ENCODE results near the gene PFDN4.

PFDN4 gene

DNA sequence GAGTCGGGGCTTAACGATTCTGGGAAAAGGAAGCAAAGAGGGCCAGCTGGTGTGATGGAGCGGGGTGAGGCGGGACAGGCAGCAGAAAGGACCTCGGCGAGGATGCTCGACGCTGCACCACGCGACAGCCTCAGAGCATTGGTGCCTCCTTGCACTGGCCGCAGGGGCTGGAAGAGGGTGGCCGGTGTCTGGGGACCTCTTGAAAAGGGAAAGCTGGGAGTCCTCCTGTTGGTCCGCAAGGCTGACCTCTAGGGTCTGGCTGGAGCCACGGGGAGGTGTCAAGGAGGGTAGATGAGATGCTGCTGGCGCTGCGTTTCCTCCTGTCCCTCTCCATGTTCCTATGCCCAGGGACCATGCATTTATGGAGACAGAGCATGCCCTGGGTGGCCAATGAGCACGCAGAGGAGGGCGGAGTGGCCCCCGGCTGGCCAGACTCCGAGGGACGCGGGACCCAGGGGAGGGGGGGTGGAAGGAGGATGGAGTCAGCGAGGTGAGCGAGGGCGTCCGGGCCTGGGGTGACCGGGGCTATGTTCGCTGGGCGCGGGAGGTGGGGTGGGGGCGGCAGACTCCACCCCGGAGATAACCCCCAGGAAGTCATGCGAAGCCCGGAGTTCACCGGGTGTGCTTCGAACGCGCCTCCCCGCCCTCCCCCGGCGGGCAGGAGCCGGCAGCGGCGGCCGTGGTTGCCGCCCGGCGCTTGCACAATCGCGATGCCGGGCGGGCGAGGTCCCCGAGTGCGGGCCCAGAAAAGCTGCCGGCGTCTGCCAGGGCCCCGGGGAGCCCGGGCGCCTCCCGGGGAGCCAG lies 34.0 kb upstream of the PFDN4 start, which contains the start of gene CYP24A1:
CYP24A1 (minus strand) TSS at position 334 of the 804 bp plus-strand sequence. CDS start 407 bp downstream, outside the sequence.
- Histone ChIP-seq H3K9me3 (ENCODE audit: control insufficient read depth in 5 of 5, low read length in 5 of 5) (no peaks in the 10 kb centered on the region), H3K36me3 (ENCODE audit: control insufficient read depth in 5 of 5, insufficient read depth in 5 of 5, low read length in 5 of 5) (no peaks in the 10 kb centered on the region), H3K4me1 (ENCODE audit: control insufficient read depth in 5 of 5, insufficient read depth in 5 of 5, low read length in 5 of 5) (peaks cover 0 to 25% (median 23%) of the 10 kb centered on the region in 5 donors), H3K27me3 (ENCODE audit: control insufficient read depth in 5 of 5, insufficient read depth in 4 of 5, low read length in 5 of 5) (peaks cover 30 to 57% (median 48%) of the 10 kb centered on the region in 5 donors), H3K4me3 (ENCODE audit: low read depth in 1 of 5, low read length in 5 of 5) (peak within 1 kb of the TSS in 1 of 5 donors; percentile 4), H3K27ac (ENCODE audit: low read depth, low read length) (no peak within 1 kb of the TSS), H3K9ac (ENCODE audit: low read length in 5 of 5) (no peak within 1 kb of the TSS)

- H3K36me3 ChIP-seq (ENCODE audit: control insufficient read depth in 5 of 5, insufficient read depth in 5 of 5, low read length in 5 of 5), result no peaks in the 10 kb centered on the region
- H3K27me3 ChIP-seq (ENCODE audit: control insufficient read depth in 5 of 5, insufficient read depth in 4 of 5, low read length in 5 of 5), result peaks cover 30 to 54% (median 43%) of the 10 kb centered on the region in 5 donors
- H3K27ac ChIP-seq (ENCODE audit: low read depth, low read length), result no peak overlapping the region
- H3K9me3 ChIP-seq (ENCODE audit: control insufficient read depth in 5 of 5, low read length in 5 of 5), result no peaks in the 10 kb centered on the region
- H3K4me1 ChIP-seq (ENCODE audit: control insufficient read depth in 5 of 5, insufficient read depth in 5 of 5, low read length in 5 of 5), result peaks cover 0 to 25% (median 23%) of the 10 kb centered on the region in 5 donors
- H3K9ac ChIP-seq (ENCODE audit: low read length in 5 of 5), result no peak overlapping the region
- no peak overlapping the region for H3K4me3 ChIP-seq (ENCODE audit: low read depth in 1 of 5, low read length in 5 of 5)
Measured at GRCh38 chr20:54174457-54175175, 33.3 kb upstream of the PFDN4 start.

DNA sequence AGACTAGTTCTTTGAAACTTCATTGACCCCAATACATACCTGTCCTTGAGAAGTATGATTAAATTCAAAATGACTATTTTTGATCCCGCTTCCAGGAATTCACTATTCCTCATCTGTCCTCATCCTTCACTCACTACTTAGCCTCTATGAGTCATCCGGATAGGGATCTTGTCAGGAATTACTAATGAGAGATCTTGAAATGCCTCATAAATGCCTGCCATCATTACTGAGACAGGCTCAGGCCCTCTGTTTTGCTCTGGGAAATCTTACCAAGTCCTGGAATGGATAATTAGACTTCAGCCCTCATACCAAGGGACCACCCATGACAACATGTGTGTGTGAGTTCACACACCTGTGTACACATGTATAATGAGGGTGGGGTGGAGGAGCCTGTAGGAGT lies 31.3 kb upstream of the PFDN4 start:
- H3K36me3 ChIP-seq (ENCODE audit: control insufficient read depth in 5 of 5, insufficient read depth in 5 of 5, low read length in 5 of 5), result no peaks in the 10 kb centered on the region
- peaks cover 0 to 25% (median 23%) of the 10 kb centered on the region in 5 donors for H3K4me1 ChIP-seq (ENCODE audit: control insufficient read depth in 5 of 5, insufficient read depth in 5 of 5, low read length in 5 of 5)
- no peaks in the 10 kb centered on the region for H3K9me3 ChIP-seq (ENCODE audit: control insufficient read depth in 5 of 5, low read length in 5 of 5)
- H3K9ac ChIP-seq (ENCODE audit: low read length in 5 of 5), result no peak overlapping the region
- no peak overlapping the region for H3K4me3 ChIP-seq (ENCODE audit: low read depth in 1 of 5, low read length in 5 of 5)
- no peak overlapping the region for H3K27ac ChIP-seq (ENCODE audit: low read depth, low read length)
- peaks cover 25 to 46% (median 35%) of the 10 kb centered on the region in 5 donors for H3K27me3 ChIP-seq (ENCODE audit: control insufficient read depth in 5 of 5, insufficient read depth in 4 of 5, low read length in 5 of 5)

DNA sequence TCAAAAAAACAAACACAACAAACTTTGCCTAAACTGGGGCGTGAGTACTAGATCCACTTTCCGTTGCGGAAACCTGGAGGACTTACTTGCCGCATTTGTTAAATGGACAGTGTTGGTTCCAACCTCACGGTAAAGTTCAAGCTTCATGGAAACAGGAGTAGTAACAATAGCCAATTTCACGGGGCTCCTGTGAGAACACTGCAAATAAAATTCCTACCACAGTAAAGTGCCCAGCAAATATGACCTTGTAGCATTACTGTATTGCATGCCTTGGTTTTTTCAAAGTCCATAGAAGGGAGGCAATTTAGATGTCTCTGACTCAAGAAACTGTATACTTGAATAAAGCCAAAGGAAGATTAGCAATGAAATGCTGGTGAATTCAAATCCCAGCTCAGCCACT lies 30.5 kb upstream of the PFDN4 start:
- Histone ChIP-seq H3K27ac (ENCODE audit: low read depth, low read length) (no peak overlapping the region), H3K4me3 (ENCODE audit: low read depth in 1 of 5, low read length in 5 of 5) (no peak overlapping the region), H3K4me1 (ENCODE audit: control insufficient read depth in 5 of 5, insufficient read depth in 5 of 5, low read length in 5 of 5) (peaks cover 0 to 25% (median 23%) of the 10 kb centered on the region in 5 donors), H3K9ac (ENCODE audit: low read length in 5 of 5) (no peak overlapping the region), H3K27me3 (ENCODE audit: control insufficient read depth in 5 of 5, insufficient read depth in 4 of 5, low read length in 5 of 5) (peaks cover 19 to 43% (median 31%) of the 10 kb centered on the region in 5 donors), H3K36me3 (ENCODE audit: control insufficient read depth in 5 of 5, insufficient read depth in 5 of 5, low read length in 5 of 5) (no peaks in the 10 kb centered on the region), H3K9me3 (ENCODE audit: control insufficient read depth in 5 of 5, low read length in 5 of 5) (no peaks in the 10 kb centered on the region)

GRCh38 chr20:54178256-54178655 lies 29.6 kb upstream of the PFDN4 start:
- H3K9ac ChIP-seq (ENCODE audit: low read length in 5 of 5), result no peak overlapping the region
- H3K27ac ChIP-seq (ENCODE audit: low read depth, low read length), result no peak overlapping the region
- H3K36me3 ChIP-seq (ENCODE audit: control insufficient read depth in 5 of 5, insufficient read depth in 5 of 5, low read length in 5 of 5), result no peaks in the 10 kb centered on the region
- H3K9me3 ChIP-seq (ENCODE audit: control insufficient read depth in 5 of 5, low read length in 5 of 5), result no peaks in the 10 kb centered on the region
- peaks cover 14 to 35% (median 22%) of the 10 kb centered on the region in 5 donors for H3K27me3 ChIP-seq (ENCODE audit: control insufficient read depth in 5 of 5, insufficient read depth in 4 of 5, low read length in 5 of 5)
- peaks cover 0 to 18% (median 15%) of the 10 kb centered on the region in 5 donors for H3K4me1 ChIP-seq (ENCODE audit: control insufficient read depth in 5 of 5, insufficient read depth in 5 of 5, low read length in 5 of 5)
- H3K4me3 ChIP-seq (ENCODE audit: low read depth in 1 of 5, low read length in 5 of 5), result no peak overlapping the region

- Histone ChIP-seq H3K27me3 (ENCODE audit: control insufficient read depth in 5 of 5, insufficient read depth in 4 of 5, low read length in 5 of 5) (peaks cover 1 to 24% (median 12%) of the 10 kb centered on the region in 5 donors), H3K9me3 (ENCODE audit: control insufficient read depth in 5 of 5, low read length in 5 of 5) (no peaks in the 10 kb centered on the region), H3K27ac (ENCODE audit: low read depth, low read length) (no peak overlapping the region), H3K4me3 (ENCODE audit: low read depth in 1 of 5, low read length in 5 of 5) (no peak overlapping the region), H3K4me1 (ENCODE audit: control insufficient read depth in 5 of 5, insufficient read depth in 5 of 5, low read length in 5 of 5) (peaks cover 0 to 3% (median 1%) of the 10 kb centered on the region in 5 donors), H3K36me3 (ENCODE audit: control insufficient read depth in 5 of 5, insufficient read depth in 5 of 5, low read length in 5 of 5) (no peaks in the 10 kb centered on the region), H3K9ac (ENCODE audit: low read length in 5 of 5) (no peak overlapping the region)
Measured at GRCh38 chr20:54179946-54180345, 27.9 kb upstream of the PFDN4 start.

DNA sequence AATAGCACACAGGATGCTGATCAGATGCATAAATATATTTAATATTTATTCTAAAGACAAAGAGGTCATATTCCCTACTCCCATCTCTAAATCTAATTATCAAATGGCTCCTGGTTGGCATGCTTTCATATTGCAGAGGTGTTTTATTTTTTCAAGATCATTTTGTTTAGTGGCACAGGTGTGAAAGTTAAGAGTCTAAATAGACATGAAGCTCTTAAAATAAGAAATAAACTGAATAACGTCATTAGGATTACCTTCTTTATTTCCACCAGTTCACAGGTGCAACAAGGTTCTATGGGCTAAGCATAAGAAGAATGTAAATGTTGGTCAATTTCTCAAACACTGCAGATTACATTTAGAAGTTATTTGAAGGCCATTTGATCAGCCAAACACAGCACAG lies 27.0 kb upstream of the PFDN4 start:
- H3K9ac ChIP-seq (ENCODE audit: low read length in 5 of 5), result no peak overlapping the region
- H3K4me3 ChIP-seq (ENCODE audit: low read depth in 1 of 5, low read length in 5 of 5), result no peak overlapping the region
- no peak overlapping the region for H3K27ac ChIP-seq (ENCODE audit: low read depth, low read length)
- peaks cover 0 to 2% (median 0%) of the 10 kb centered on the region in 5 donors for H3K4me1 ChIP-seq (ENCODE audit: control insufficient read depth in 5 of 5, insufficient read depth in 5 of 5, low read length in 5 of 5)
- peaks cover under 1 to 25% (median 17%) of the 10 kb centered on the region in 5 donors for H3K27me3 ChIP-seq (ENCODE audit: control insufficient read depth in 5 of 5, insufficient read depth in 4 of 5, low read length in 5 of 5)
- H3K9me3 ChIP-seq (ENCODE audit: control insufficient read depth in 5 of 5, low read length in 5 of 5), result no peaks in the 10 kb centered on the region
- H3K36me3 ChIP-seq (ENCODE audit: control insufficient read depth in 5 of 5, insufficient read depth in 5 of 5, low read length in 5 of 5), result no peaks in the 10 kb centered on the region

GRCh38 chr20:54184071-54184470 lies 23.8 kb upstream of the PFDN4 start:
- Histone ChIP-seq H3K36me3 (ENCODE audit: control insufficient read depth in 5 of 5, insufficient read depth in 5 of 5, low read length in 5 of 5) (no peaks in the 10 kb centered on the region), H3K4me1 (ENCODE audit: control insufficient read depth in 5 of 5, insufficient read depth in 5 of 5, low read length in 5 of 5) (no peaks in the 10 kb centered on the region), H3K27me3 (ENCODE audit: control insufficient read depth in 5 of 5, insufficient read depth in 4 of 5, low read length in 5 of 5) (peaks cover 8 to 28% (median 20%) of the 10 kb centered on the region in 5 donors), H3K9ac (ENCODE audit: low read length in 5 of 5) (no peak overlapping the region), H3K4me3 (ENCODE audit: low read depth in 1 of 5, low read length in 5 of 5) (no peak overlapping the region), H3K27ac (ENCODE audit: low read depth, low read length) (no peak overlapping the region), H3K9me3 (ENCODE audit: control insufficient read depth in 5 of 5, low read length in 5 of 5) (no peaks in the 10 kb centered on the region)

DNA sequence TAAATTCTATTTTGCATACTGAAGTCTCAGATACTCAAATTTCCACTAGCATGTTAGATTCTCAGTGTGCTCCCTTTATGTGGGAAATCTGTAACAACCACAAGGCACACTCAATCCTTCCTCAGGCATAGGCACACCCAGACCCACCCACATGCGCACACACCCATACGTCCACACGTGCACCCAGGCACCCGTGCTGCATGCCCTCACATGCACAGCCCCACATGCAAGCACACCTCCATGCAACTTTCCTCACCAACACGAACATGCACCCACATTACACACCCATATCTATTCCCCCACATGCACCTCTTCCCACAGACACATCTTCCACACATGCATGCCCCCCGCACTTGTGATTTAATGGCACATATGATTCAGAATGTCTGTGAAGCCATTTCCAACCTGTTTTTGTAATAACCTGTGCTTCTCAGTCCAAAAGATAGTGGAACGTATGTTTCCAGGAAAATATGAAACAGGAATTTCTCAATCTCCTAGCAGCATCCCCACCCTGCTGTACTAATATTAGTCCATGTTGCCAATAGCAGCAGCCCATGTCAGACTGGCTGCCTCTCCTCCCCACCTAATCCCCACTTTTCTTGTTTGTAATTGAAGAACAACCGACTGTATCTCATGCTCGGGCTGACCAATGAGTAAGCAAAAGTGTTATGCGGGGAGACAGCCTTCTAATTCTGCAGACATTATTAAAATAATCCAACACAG lies 22.8 kb upstream of the PFDN4 start:
- Histone ChIP-seq H3K9ac (ENCODE audit: low read length in 5 of 5) (no peak overlapping the region), H3K4me3 (ENCODE audit: low read depth in 1 of 5, low read length in 5 of 5) (no peak overlapping the region), H3K36me3 (ENCODE audit: control insufficient read depth in 5 of 5, insufficient read depth in 5 of 5, low read length in 5 of 5) (no peaks in the 10 kb centered on the region), H3K27ac (ENCODE audit: low read depth, low read length) (no peak overlapping the region), H3K27me3 (ENCODE audit: control insufficient read depth in 5 of 5, insufficient read depth in 4 of 5, low read length in 5 of 5) (peaks cover 8 to 28% (median 20%) of the 10 kb centered on the region in 5 donors), H3K9me3 (ENCODE audit: control insufficient read depth in 5 of 5, low read length in 5 of 5) (no peaks in the 10 kb centered on the region), H3K4me1 (ENCODE audit: control insufficient read depth in 5 of 5, insufficient read depth in 5 of 5, low read length in 5 of 5) (no peaks in the 10 kb centered on the region)

All from subcutaneous abdominal adipose tissue (tissue), 5 donors.